SH-SY5Y (cell line): ENCODE data around the gene PLEKHH3.

ENCODE experiments used
- GATA2 ChIP-seq: IDR thresholded peaks from 2 replicates; pipeline ENCODE4 v1.6.1; 2011; ENCODE audit warnings: mild to moderate bottlenecking, low read depth, low read length
- GATA3 ChIP-seq: IDR thresholded peaks from 2 replicates; pipeline ENCODE4 v1.6.1; 2011; ENCODE audit warnings: low read depth, mild to moderate bottlenecking, low read length, moderate library complexity

- no peak for TF ChIP-seq GATA2
- TF ChIP-seq GATA3 = no peak
Observed at GRCh38 chr17:42673266-42673884, 3.4 kb downstream of the PLEKHH3 start.
